WTC11 (cell line): ENCODE results near the gene UGGT1. TPM values are rescaled to one million over a fixed set of nuclear protein-coding genes. Genes with fewer than 3 reads are reported as not detected.

Source experiments
- ATAC-seq: fragments of 200-7000 bp; cut with Tn5 transposase; 2 replicates; pipeline ENCODE4 v1.10.0; 2021; ENCODE audit warnings: mild to moderate bottlenecking, moderate library complexity
- CTCF ChIA-PET: fragments of 300-600 bp; sonication (Branson Sonifier 250); formaldehyde crosslinking; loops from one replicate; lab custom pipeline; 2021; ENCODE audit warnings: antibody characterized with exemption; lab: Charles Lee
- POLR2A ChIA-PET: fragments of 350-600 bp; sonication (Branson Sonifier 250); formaldehyde crosslinking; loops from one replicate; lab custom pipeline; 2021; ENCODE audit warnings: antibody characterized with exemption; lab: Charles Lee
- DNase-seq: peaks from one replicate; pipeline ENCODE4 v3.0.0; 2021; ENCODE audit warnings: low spot score
- H3K27ac Mint-ChIP-seq: 2 replicates; pipeline ENCODE4 v1.8.0; 2021; ENCODE audit warnings: mixed read lengths
- H3K27me3 Mint-ChIP-seq: 2 replicates; pipeline ENCODE4 v1.8.0; 2021; ENCODE audit warnings: low read depth, mild to moderate bottlenecking, moderate library complexity, mixed read lengths
- H3K36me3 Mint-ChIP-seq: 2 replicates; pipeline ENCODE4 v1.8.0; 2021; ENCODE audit warnings: mixed read lengths
- H3K4me1 Mint-ChIP-seq: 2 replicates; pipeline ENCODE4 v1.8.0; 2022; ENCODE audit warnings: mixed read lengths
- H3K4me3 Mint-ChIP-seq: 2 replicates; pipeline ENCODE4 v1.8.0; 2021; ENCODE audit warnings: mild to moderate bottlenecking, moderate library complexity, mixed read lengths
- H3K9me3 Mint-ChIP-seq: 2 replicates; pipeline ENCODE4 v1.8.0; 2021; ENCODE audit warnings: mixed read lengths
- CREB1 ChIP-seq: sonication (generic); formaldehyde crosslinking; IDR thresholded peaks from 2 replicates; pipeline ENCODE4 v1.8.0; 2023; ENCODE audit warnings: mild to moderate bottlenecking, missing genetic modification reagents
- CREM ChIP-seq: sonication (generic); formaldehyde crosslinking; IDR thresholded peaks from 2 replicates; pipeline ENCODE4 v1.8.1; 2022; ENCODE audit warnings: mild to moderate bottlenecking, missing genetic modification reagents, moderate library complexity
- ELF4 ChIP-seq: sonication (generic); formaldehyde crosslinking; IDR thresholded peaks from 2 replicates; pipeline ENCODE4 v1.8.1; 2022; ENCODE audit warnings: low read depth, mild to moderate bottlenecking, moderate library complexity, missing genetic modification reagents
- ETV6 ChIP-seq: sonication (generic); formaldehyde crosslinking; IDR thresholded peaks from 2 replicates; pipeline ENCODE4 v1.8.1; 2022; ENCODE audit warnings: mild to moderate bottlenecking, missing genetic modification reagents
- GRHL2 ChIP-seq: fragments of 250-450 bp; sonication (Bioruptor Pico); IDR thresholded peaks from 2 replicates; pipeline ENCODE4 v1.8.0; 2022; ENCODE audit warnings: mild to moderate bottlenecking, moderate library complexity; ENCODE audit not compliant: insufficient replicate concordance, severe bottlenecking
- HMGA2 ChIP-seq: fragments of 250-450 bp; sonication (Bioruptor Pico); IDR thresholded peaks from 2 replicates; pipeline ENCODE4 v1.4.0; 2021; ENCODE audit warnings: mild to moderate bottlenecking, moderate library complexity
- IRF2 ChIP-seq: sonication (generic); formaldehyde crosslinking; IDR thresholded peaks from 2 replicates; pipeline ENCODE4 v1.8.0; 2022; ENCODE audit warnings: low read depth, missing genetic modification reagents, borderline replicate concordance
- JAZF1 ChIP-seq: fragments of 250-450 bp; sonication (Bioruptor Pico); IDR thresholded peaks from 2 replicates; pipeline ENCODE4 v1.9.0; 2021; ENCODE audit warnings: moderate library complexity, mild to moderate bottlenecking, inconsistent platforms
- MXD4 ChIP-seq: fragments of 250-450 bp; sonication (Bioruptor Pico); IDR thresholded peaks from 2 replicates; pipeline ENCODE4 v1.8.0; 2021; ENCODE audit warnings: mild to moderate bottlenecking, moderate library complexity, borderline replicate concordance
- NFYB ChIP-seq: sonication (generic); formaldehyde crosslinking; conservative IDR thresholded peaks from 2 replicates; pipeline ENCODE4 v1.8.0; 2022; ENCODE audit warnings: low read depth, missing genetic modification reagents
- NR2C2 ChIP-seq: sonication (generic); formaldehyde crosslinking; IDR thresholded peaks from 2 replicates; pipeline ENCODE4 v1.8.0; 2022; ENCODE audit warnings: mild to moderate bottlenecking, missing genetic modification reagents
- NR3C1 ChIP-seq: sonication (generic); formaldehyde crosslinking; conservative IDR thresholded peaks from 2 replicates; pipeline ENCODE4 v1.8.1; 2023; ENCODE audit warnings: low read depth, mild to moderate bottlenecking, missing genetic modification reagents
- SMAD4 ChIP-seq: sonication (generic); formaldehyde crosslinking; IDR thresholded peaks from 2 replicates; pipeline ENCODE4 v1.8.0; 2022; ENCODE audit warnings: mild to moderate bottlenecking, missing genetic modification reagents
- TCF7 ChIP-seq: sonication (generic); formaldehyde crosslinking; IDR thresholded peaks from 2 replicates; pipeline ENCODE4 v1.8.0; 2022; ENCODE audit warnings: mild to moderate bottlenecking, low read depth, missing genetic modification reagents, moderate library complexity
- TEAD4 ChIP-seq: sonication (generic); formaldehyde crosslinking; IDR thresholded peaks from 2 replicates; pipeline ENCODE4 v1.8.0; 2022; ENCODE audit warnings: mild to moderate bottlenecking, missing genetic modification reagents
- ZNF263 ChIP-seq: sonication (generic); formaldehyde crosslinking; IDR thresholded peaks from 2 replicates; pipeline ENCODE4 v1.8.1; 2022; ENCODE audit warnings: low read depth, mild to moderate bottlenecking, moderate library complexity, missing genetic modification reagents
- total RNA-seq: library from RNA; stranded (reverse); gene quantifications from 3 replicates; pipeline ENCODE4 v1.2.3, GENCODE V29; 2021
- TF ChIP-seq, protein P1 (sequence below): sonication (generic); formaldehyde crosslinking; IDR thresholded peaks from 2 replicates; pipeline ENCODE4 v1.8.1; 2023; ENCODE audit warnings: mild to moderate bottlenecking, missing genetic modification reagents, moderate library complexity
- TF ChIP-seq, protein P2 (sequence below): sonication (generic); formaldehyde crosslinking; IDR thresholded peaks from 2 replicates; pipeline ENCODE4 v1.8.1; 2022; ENCODE audit warnings: mild to moderate bottlenecking, missing genetic modification reagents, moderate library complexity, borderline replicate concordance
- TF ChIP-seq, protein P3 (sequence below): sonication (generic); formaldehyde crosslinking; IDR thresholded peaks from 2 replicates; pipeline ENCODE4 v1.8.0; 2023; ENCODE audit warnings: missing genetic modification reagents
- TF ChIP-seq, protein P4 (sequence below): sonication (generic); formaldehyde crosslinking; IDR thresholded peaks from 2 replicates; pipeline ENCODE4 v1.8.0; 2022; ENCODE audit warnings: mild to moderate bottlenecking, missing genetic modification reagents
- TF ChIP-seq, protein P5 (sequence below): sonication (generic); formaldehyde crosslinking; IDR thresholded peaks from 2 replicates; pipeline ENCODE4 v1.8.1; 2023; ENCODE audit warnings: mild to moderate bottlenecking, missing genetic modification reagents, moderate library complexity
- TF ChIP-seq, protein P6 (sequence below): sonication (generic); formaldehyde crosslinking; conservative IDR thresholded peaks from 2 replicates; pipeline ENCODE4 v1.8.1; 2023; ENCODE audit warnings: mild to moderate bottlenecking, low read depth, missing genetic modification reagents, moderate library complexity
- TF ChIP-seq, protein P7 (sequence below): sonication (generic); formaldehyde crosslinking; IDR thresholded peaks from 2 replicates; pipeline ENCODE4 v1.8.1; 2022; ENCODE audit warnings: low read depth, mild to moderate bottlenecking, moderate library complexity, missing genetic modification reagents, borderline replicate concordance
- TF ChIP-seq, protein P8 (sequence below): sonication (generic); formaldehyde crosslinking; IDR thresholded peaks from 2 replicates; pipeline ENCODE4 v1.8.0; 2022; ENCODE audit warnings: mild to moderate bottlenecking, missing genetic modification reagents

Gene UGGT1
- total RNA-seq, 1 experiment from 2014 or later = 57.9 TPM

DNA sequence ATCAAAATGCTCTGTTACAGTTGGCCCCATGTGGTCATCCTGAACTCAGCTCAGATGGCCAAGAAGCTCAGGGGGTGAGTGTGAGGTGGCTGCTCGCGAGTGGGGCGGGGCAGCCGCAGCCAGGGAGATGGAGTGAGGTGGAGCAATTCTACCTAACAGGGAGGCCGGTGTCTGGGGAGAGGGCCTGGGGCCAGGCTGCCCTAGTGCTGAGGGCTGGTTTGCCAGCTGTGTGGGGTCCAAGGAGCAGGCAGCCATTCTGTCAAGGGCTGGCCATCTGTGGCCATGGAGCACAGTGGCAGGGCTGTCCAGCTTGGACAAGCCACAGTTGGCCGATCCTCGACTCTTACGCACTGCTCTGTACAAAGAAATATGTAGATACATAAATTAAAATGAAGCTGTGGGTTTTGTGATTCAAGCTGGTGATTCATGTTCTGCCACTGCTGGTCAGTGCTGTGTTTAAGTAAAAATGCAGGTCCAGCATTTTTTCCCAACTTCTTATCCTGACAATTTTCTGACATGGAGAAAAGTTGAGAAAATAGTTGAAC is 145.6 kb downstream of the UGGT1 start:
- Mint-ChIP-seq H3K27me3 (peaks cover 20% of the 10 kb centered on the region), H3K36me3 (no peaks in the 10 kb centered on the region), H3K4me3 (no peak overlapping the region), H3K9me3 (no peaks in the 10 kb centered on the region), H3K27ac (no peak overlapping the region), H3K4me1 (peaks cover 5% of the 10 kb centered on the region; the same call in 1 of the 2 replicates)
- ATAC-seq (no peak), DNase-seq (no peak)
- POLR2A ChIA-PET = no interaction called here
- TF ChIP-seq, protein P1, sequence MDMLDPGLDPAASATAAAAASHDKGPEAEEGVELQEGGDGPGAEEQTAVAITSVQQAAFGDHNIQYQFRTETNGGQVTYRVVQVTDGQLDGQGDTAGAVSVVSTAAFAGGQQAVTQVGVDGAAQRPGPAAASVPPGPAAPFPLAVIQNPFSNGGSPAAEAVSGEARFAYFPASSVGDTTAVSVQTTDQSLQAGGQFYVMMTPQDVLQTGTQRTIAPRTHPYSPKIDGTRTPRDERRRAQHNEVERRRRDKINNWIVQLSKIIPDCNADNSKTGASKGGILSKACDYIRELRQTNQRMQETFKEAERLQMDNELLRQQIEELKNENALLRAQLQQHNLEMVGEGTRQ (CRISPR knock-in tag) = no peak
- TF ChIP-seq ZNF263 (CRISPR knock-in tag) = no peak
- TF ChIP-seq, protein P2, sequence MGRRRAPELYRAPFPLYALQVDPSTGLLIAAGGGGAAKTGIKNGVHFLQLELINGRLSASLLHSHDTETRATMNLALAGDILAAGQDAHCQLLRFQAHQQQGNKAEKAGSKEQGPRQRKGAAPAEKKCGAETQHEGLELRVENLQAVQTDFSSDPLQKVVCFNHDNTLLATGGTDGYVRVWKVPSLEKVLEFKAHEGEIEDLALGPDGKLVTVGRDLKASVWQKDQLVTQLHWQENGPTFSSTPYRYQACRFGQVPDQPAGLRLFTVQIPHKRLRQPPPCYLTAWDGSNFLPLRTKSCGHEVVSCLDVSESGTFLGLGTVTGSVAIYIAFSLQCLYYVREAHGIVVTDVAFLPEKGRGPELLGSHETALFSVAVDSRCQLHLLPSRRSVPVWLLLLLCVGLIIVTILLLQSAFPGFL = no peak
- no peak for TF ChIP-seq TCF7 (CRISPR knock-in tag)
- TF ChIP-seq, protein P3, sequence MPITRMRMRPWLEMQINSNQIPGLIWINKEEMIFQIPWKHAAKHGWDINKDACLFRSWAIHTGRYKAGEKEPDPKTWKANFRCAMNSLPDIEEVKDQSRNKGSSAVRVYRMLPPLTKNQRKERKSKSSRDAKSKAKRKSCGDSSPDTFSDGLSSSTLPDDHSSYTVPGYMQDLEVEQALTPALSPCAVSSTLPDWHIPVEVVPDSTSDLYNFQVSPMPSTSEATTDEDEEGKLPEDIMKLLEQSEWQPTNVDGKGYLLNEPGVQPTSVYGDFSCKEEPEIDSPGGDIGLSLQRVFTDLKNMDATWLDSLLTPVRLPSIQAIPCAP (CRISPR knock-in tag) = no peak
- TF ChIP-seq, protein P4, sequence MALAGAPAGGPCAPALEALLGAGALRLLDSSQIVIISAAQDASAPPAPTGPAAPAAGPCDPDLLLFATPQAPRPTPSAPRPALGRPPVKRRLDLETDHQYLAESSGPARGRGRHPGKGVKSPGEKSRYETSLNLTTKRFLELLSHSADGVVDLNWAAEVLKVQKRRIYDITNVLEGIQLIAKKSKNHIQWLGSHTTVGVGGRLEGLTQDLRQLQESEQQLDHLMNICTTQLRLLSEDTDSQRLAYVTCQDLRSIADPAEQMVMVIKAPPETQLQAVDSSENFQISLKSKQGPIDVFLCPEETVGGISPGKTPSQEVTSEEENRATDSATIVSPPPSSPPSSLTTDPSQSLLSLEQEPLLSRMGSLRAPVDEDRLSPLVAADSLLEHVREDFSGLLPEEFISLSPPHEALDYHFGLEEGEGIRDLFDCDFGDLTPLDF (CRISPR knock-in tag) = no peak
- TF ChIP-seq NR2C2 = no peak
- CTCF ChIA-PET = interaction anchor here (1.9 kb wide), 1 partner anchor 151 kb away, joined by 4 read pairs; no protein-coding TSS in a partner anchor

DNA sequence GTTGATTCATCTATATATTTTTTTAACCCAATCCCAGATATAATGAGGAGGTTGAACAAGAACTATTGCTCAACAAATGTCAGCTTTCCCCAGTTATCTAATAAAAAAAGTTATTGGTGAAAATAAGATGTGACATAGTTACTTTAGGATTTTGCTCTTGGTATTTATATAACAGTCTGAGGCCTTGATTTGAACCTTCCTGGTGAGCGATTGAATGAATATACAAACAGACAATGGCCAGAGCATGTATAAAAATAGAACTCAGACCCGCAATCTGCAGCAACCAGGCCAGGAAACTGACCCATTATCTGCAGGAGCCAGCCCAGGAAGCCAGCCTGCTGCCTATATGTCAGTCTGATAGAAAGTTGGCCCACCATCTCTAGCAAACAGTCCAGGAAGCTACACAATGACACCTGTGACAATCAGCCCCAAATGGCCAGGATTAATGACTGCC is 146.1 kb downstream of the UGGT1 start:
- no peak for ATAC-seq
- H3K4me1 Mint-ChIP-seq = peaks cover 5% of the 10 kb centered on the region; the same call in 1 of the 2 replicates
- ChIA-PET CTCF (interaction anchor here (0.9 to 1.9 kb wide), 2 partner anchors 151 to 174 kb away, joined by 4 read pairs; no protein-coding TSS in a partner anchor), POLR2A (no interaction called here)
- no peak for DNase-seq
- no peaks in the 10 kb centered on the region for H3K36me3 Mint-ChIP-seq
- no peak overlapping the region for H3K4me3 Mint-ChIP-seq
- no peak overlapping the region for H3K27ac Mint-ChIP-seq
- peaks cover 15% of the 10 kb centered on the region for H3K27me3 Mint-ChIP-seq
- H3K9me3 Mint-ChIP-seq = no peaks in the 10 kb centered on the region
- TF ChIP-seq GRHL2 (CRISPR knock-in tag) (no peak), SMAD4 (CRISPR knock-in tag) (no peak), JAZF1 (CRISPR knock-in tag) (no peak), HMGA2 (CRISPR knock-in tag) (no peak), IRF2 (CRISPR knock-in tag) (no peak), CREB1 (CRISPR knock-in tag) (no peak), ETV6 (CRISPR knock-in tag) (no peak), CREM (no peak), NR3C1 (no peak), ELF4 (no peak), MXD4 (CRISPR knock-in tag) (no peak), TEAD4 (CRISPR knock-in tag) (no peak), NFYB (no peak)
- TF ChIP-seq, protein P5, sequence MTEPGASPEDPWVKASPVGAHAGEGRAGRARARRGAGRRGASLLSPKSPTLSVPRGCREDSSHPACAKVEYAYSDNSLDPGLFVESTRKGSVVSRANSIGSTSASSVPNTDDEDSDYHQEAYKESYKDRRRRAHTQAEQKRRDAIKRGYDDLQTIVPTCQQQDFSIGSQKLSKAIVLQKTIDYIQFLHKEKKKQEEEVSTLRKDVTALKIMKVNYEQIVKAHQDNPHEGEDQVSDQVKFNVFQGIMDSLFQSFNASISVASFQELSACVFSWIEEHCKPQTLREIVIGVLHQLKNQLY (CRISPR knock-in tag) = no peak
- TF ChIP-seq, protein P6, sequence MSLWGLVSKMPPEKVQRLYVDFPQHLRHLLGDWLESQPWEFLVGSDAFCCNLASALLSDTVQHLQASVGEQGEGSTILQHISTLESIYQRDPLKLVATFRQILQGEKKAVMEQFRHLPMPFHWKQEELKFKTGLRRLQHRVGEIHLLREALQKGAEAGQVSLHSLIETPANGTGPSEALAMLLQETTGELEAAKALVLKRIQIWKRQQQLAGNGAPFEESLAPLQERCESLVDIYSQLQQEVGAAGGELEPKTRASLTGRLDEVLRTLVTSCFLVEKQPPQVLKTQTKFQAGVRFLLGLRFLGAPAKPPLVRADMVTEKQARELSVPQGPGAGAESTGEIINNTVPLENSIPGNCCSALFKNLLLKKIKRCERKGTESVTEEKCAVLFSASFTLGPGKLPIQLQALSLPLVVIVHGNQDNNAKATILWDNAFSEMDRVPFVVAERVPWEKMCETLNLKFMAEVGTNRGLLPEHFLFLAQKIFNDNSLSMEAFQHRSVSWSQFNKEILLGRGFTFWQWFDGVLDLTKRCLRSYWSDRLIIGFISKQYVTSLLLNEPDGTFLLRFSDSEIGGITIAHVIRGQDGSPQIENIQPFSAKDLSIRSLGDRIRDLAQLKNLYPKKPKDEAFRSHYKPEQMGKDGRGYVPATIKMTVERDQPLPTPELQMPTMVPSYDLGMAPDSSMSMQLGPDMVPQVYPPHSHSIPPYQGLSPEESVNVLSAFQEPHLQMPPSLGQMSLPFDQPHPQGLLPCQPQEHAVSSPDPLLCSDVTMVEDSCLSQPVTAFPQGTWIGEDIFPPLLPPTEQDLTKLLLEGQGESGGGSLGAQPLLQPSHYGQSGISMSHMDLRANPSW (CRISPR knock-in tag) = no peak
- TF ChIP-seq, protein P7, sequence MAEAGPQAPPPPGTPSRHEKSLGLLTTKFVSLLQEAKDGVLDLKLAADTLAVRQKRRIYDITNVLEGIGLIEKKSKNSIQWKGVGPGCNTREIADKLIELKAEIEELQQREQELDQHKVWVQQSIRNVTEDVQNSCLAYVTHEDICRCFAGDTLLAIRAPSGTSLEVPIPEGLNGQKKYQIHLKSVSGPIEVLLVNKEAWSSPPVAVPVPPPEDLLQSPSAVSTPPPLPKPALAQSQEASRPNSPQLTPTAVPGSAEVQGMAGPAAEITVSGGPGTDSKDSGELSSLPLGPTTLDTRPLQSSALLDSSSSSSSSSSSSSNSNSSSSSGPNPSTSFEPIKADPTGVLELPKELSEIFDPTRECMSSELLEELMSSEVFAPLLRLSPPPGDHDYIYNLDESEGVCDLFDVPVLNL = no peak
- TF ChIP-seq, protein P8, sequence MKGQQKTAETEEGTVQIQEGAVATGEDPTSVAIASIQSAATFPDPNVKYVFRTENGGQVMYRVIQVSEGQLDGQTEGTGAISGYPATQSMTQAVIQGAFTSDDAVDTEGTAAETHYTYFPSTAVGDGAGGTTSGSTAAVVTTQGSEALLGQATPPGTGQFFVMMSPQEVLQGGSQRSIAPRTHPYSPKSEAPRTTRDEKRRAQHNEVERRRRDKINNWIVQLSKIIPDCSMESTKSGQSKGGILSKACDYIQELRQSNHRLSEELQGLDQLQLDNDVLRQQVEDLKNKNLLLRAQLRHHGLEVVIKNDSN (CRISPR knock-in tag) = no peak
